Neural crest cell (in vitro differentiated cells): ENCODE results near the gene MGST1. TPM values are rescaled to one million over a fixed set of nuclear protein-coding genes. Genes with fewer than 3 reads are reported as not detected.
A peak's percentile ranks its signal among the peaks of the same experiment; 100 is the strongest.

Experiments
- DNase-seq: peaks from one replicate; pipeline ENCODE4 v3.0.0; 2021; ENCODE audit warnings: low read depth, mixed read lengths, low spot score
- H3K27ac Mint-ChIP-seq: one replicate; pipeline ENCODE4 v1.8.0; 2021; ENCODE audit warnings: mild to moderate bottlenecking, mixed read lengths; ENCODE audit not compliant: unreplicated experiment
- H3K27me3 Mint-ChIP-seq: 2 replicates; pipeline ENCODE4 v1.8.0; 2021; ENCODE audit warnings: low read depth, mild to moderate bottlenecking, mixed read lengths
- H3K36me3 Mint-ChIP-seq: 2 replicates; pipeline ENCODE4 v1.8.0; 2021; ENCODE audit warnings: low read depth, mild to moderate bottlenecking, mixed read lengths
- H3K4me1 Mint-ChIP-seq: 2 replicates; pipeline ENCODE4 v1.8.0; 2021; ENCODE audit warnings: mixed read lengths
- H3K4me3 Mint-ChIP-seq: one replicate; pipeline ENCODE4 v1.8.0; 2021; ENCODE audit warnings: mild to moderate bottlenecking, mixed read lengths
- H3K9me3 Mint-ChIP-seq: 2 replicates; pipeline ENCODE4 v1.8.0; 2021; ENCODE audit warnings: mixed read lengths
- CTCF ChIP-seq: fragments of 200-600 bp; sonication (generic); conservative IDR thresholded peaks from 2 replicates; pipeline ENCODE4 v1.5.0; 2021; ENCODE audit warnings: antibody characterized with exemption, mild to moderate bottlenecking
- total RNA-seq: library from RNA; stranded (reverse); gene quantifications from 2 replicates; pipeline ENCODE4 v1.2.1, GENCODE V29; 2021

The MGST1 gene
- total RNA-seq, 1 donor from 2014 or later: 325 TPM

- Mint-ChIP-seq H3K4me1 (peaks cover 19% of the 10 kb centered on the region), H3K4me3 (no peak overlapping the region), H3K27ac (no peak overlapping the region), H3K9me3 (peaks cover 11% of the 10 kb centered on the region), H3K36me3 (no peaks in the 10 kb centered on the region), H3K27me3 (no peaks in the 10 kb centered on the region)
- no peak for TF ChIP-seq CTCF
- DNase-seq: no peak
Measured at GRCh38 chr12:16335838-16336237, 11.6 kb upstream of the MGST1 start.

GRCh38 chr12:16344269-16344668 is 3.2 kb upstream of the MGST1 start:
- Mint-ChIP-seq H3K27me3 (no peaks in the 10 kb centered on the region), H3K36me3 (peaks cover 7% of the 10 kb centered on the region), H3K27ac (peak overlapping the region; percentile 94), H3K9me3 (peaks cover 5% of the 10 kb centered on the region), H3K4me3 (peak overlapping the region; percentile 72), H3K4me1 (peaks cover 71% of the 10 kb centered on the region)
- no peak for DNase-seq
- no peak for TF ChIP-seq CTCF

- H3K36me3 Mint-ChIP-seq: peaks cover 9% of the 10 kb centered on the region
- H3K27me3 Mint-ChIP-seq: no peaks in the 10 kb centered on the region
- peak overlapping the region; percentile 93 for H3K27ac Mint-ChIP-seq
- peaks cover 72% of the 10 kb centered on the region for H3K4me1 Mint-ChIP-seq
- peak overlapping the region; percentile 19 for H3K4me3 Mint-ChIP-seq
- H3K9me3 Mint-ChIP-seq: peaks cover 5% of the 10 kb centered on the region
- DNase-seq: no peak
- no peak for TF ChIP-seq CTCF
Measured at GRCh38 chr12:16345105-16345504, 2.3 kb upstream of the MGST1 start.

GRCh38 chr12:16346958-16347357 is 487 bp upstream of the MGST1 start:
- H3K9me3 Mint-ChIP-seq: peaks cover 3% of the 10 kb centered on the region
- DNase-seq: no peak
- H3K4me3 Mint-ChIP-seq: peak overlapping the region; percentile 96
- H3K4me1 Mint-ChIP-seq: peaks cover 86% of the 10 kb centered on the region
- H3K27me3 Mint-ChIP-seq: no peaks in the 10 kb centered on the region
- no peak for TF ChIP-seq CTCF
- H3K27ac Mint-ChIP-seq: peak overlapping the region; percentile 98
- H3K36me3 Mint-ChIP-seq: peaks cover 10% of the 10 kb centered on the region

GRCh38 chr12:16348435-16349130 is 1.1 kb downstream of the MGST1 start:
- Mint-ChIP-seq H3K36me3 (peaks cover 15% of the 10 kb centered on the region), H3K4me3 (peak overlapping the region; percentile 96), H3K27ac (peak overlapping the region; percentile 98), H3K9me3 (no peaks in the 10 kb centered on the region), H3K4me1 (peaks cover 83% of the 10 kb centered on the region), H3K27me3 (no peaks in the 10 kb centered on the region)
- no peak for TF ChIP-seq CTCF
- DNase-seq: no peak
